Gastrocnemius medialis (tissue), 4 donors: ENCODE data around the gene ZEB2. TPM values are rescaled to one million over a fixed set of nuclear protein-coding genes. Genes with fewer than 3 reads are reported as not detected.
A peak's percentile ranks its signal among the peaks of the same experiment; 100 is the strongest.

Source experiments
- ATAC-seq, 2 donors: fragments of 150-250 bp; one replicate each; pipeline ENCODE4 v1.9.1; 2016
- DNase-seq, 2 donors: peaks; one replicate each; pipeline ENCODE4 v3.0.0-alpha.2; 2019
- H3K27ac ChIP-seq, 4 donors: fragments of 200-600 bp; sonication (generic); 1 replicate in 1 of 4; 2 replicates in 3 of 4; pipeline ENCODE4 v1.5.1; 2016 to 2018; ENCODE audit warnings: mild to moderate bottlenecking in 2 of 4, moderate library complexity in 1 of 4
- H3K27me3 ChIP-seq, 3 donors: fragments of 200-600 bp; sonication (generic) in 2 of 3; 1 replicate in 1 of 3; 2 replicates in 2 of 3; pipeline versions ENCODE4 v1.5.1 to v1.6.0; 2016 to 2019; ENCODE audit warnings: mild to moderate bottlenecking in 1 of 3, moderate library complexity in 1 of 3
- H3K36me3 ChIP-seq, 2 donors: fragments of 200-600 bp; sonication (generic) in 1 of 2; one replicate each; pipeline ENCODE4 v1.5.1; 2017 to 2018
- H3K4me1 ChIP-seq, 2 donors: fragments of 200-600 bp; sonication (generic) in 1 of 2; one replicate each; pipeline ENCODE4 v1.5.1; 2016 to 2017; ENCODE audit warnings: mild to moderate bottlenecking in 2 of 2
- H3K4me3 ChIP-seq, 4 donors: fragments of 200-600 bp; sonication (generic) in 3 of 4; 1 replicate in 1 of 4; 2 replicates in 3 of 4; pipeline ENCODE4 v1.5.1; 2016 to 2019; ENCODE audit warnings: mild to moderate bottlenecking in 2 of 4
- H3K9me3 ChIP-seq, 3 donors: fragments of 200-600 bp; sonication (generic) in 2 of 3; 1 replicate in 1 of 3; 2 replicates in 2 of 3; pipeline ENCODE4 v1.5.1; 2016 to 2019
- CTCF ChIP-seq, 5 experiments: fragments of 450-650 bp in 3 of 5; fragments of 200-600 bp in 2 of 5; sonication (generic) in 2 of 5; IDR thresholded peaks in 4 of 5; conservative IDR thresholded peaks in 1 of 5; 1 replicate in 4 of 5; 2 replicates in 1 of 5; pipeline ENCODE4 v1.5.1; 2016 to 2019; ENCODE audit warnings: antibody characterized with exemption in 5 of 5, mild to moderate bottlenecking in 3 of 5, moderate library complexity in 3 of 5
- POLR2A ChIP-seq, 2 donors: fragments of 450-650 bp; IDR thresholded peaks; one replicate each; pipeline ENCODE4 v1.6.1; 2017; ENCODE audit warnings: antibody characterized with exemption in 2 of 2, mild to moderate bottlenecking in 2 of 2, moderate library complexity in 2 of 2
- in situ Hi-C, 4 donors: fragments of 200-750 bp; cut with MboI; loops; one replicate each; pipeline versions ENCODE4 v1.15.0 to v1.8.0; 2017; ENCODE audit warnings: low sequenced_read_pairs in 4 of 4
- intact Hi-C: fragments of 100-400 bp; cut with DNase I; formaldehyde crosslinking; loops from one replicate; pipeline ENCODE4 v1.15.1; 2023; ENCODE audit warnings: low total_unique reads
- total RNA-seq, 4 donors: library from RNA; depleted of rRNA; stranded (reverse); fragments of >200 nt; gene quantifications; one replicate each; pipeline versions ENCODE4 v1.1.0 to v1.2.3, GENCODE V29; 2016

The ZEB2 gene
- total RNA-seq, 4 donors from 2014 or later: 21.2 to 27.6 (median 22.9) TPM

- H3K4me1 ChIP-seq: no peaks in the 10 kb centered on the region
- intact Hi-C loops: no loop called here
- TF ChIP-seq CTCF (IDR thresholded peaks at IDR 0.05 in 4 of 5, conservative IDR thresholded peaks at IDR 0.05 in 1 of 5): no peak
- TF ChIP-seq POLR2A (IDR thresholded peaks at IDR 0.05): no peak
- DNase-seq (no peak), ATAC-seq (peak in 1 of 2 donors; percentile 62)
- no peak overlapping the region for H3K27ac ChIP-seq
- no peaks in the 10 kb centered on the region for H3K36me3 ChIP-seq
- in situ Hi-C loops: loop anchor here in 1 of 4 donors (25.0 kb wide), 1 partner anchor 657 kb away; no protein-coding TSS in a partner anchor
- H3K4me3 ChIP-seq: no peak overlapping the region
- no peaks in the 10 kb centered on the region for H3K9me3 ChIP-seq
- peaks cover 0 to 3% (median 0%) of the 10 kb centered on the region in 3 donors for H3K27me3 ChIP-seq
Measured at GRCh38 chr2:144529841-144530240, 9.9 kb upstream of the ZEB2 start.

- intact Hi-C loops: no loop called here
- TF ChIP-seq POLR2A (IDR thresholded peaks at IDR 0.05) (no peak), CTCF (IDR thresholded peaks at IDR 0.05 in 4 of 5, conservative IDR thresholded peaks at IDR 0.05 in 1 of 5) (no peak)
- no peaks in the 10 kb centered on the region for H3K9me3 ChIP-seq
- in situ Hi-C loops: loop anchor here in 1 of 4 donors (25.0 kb wide), 1 partner anchor 659 kb away; no protein-coding TSS in a partner anchor
- H3K27me3 ChIP-seq: peaks cover 0 to 6% (median 0%) of the 10 kb centered on the region in 3 donors
- no peak overlapping the region for H3K4me3 ChIP-seq
- ATAC-seq (no peak), DNase-seq (no peak)
- H3K4me1 ChIP-seq: peaks cover 0 to 3% of the 10 kb centered on the region in 2 donors
- H3K36me3 ChIP-seq: no peaks in the 10 kb centered on the region
- peak overlapping the region in 1 of 4 donors; percentile 36 for H3K27ac ChIP-seq
Measured at GRCh38 chr2:144528108-144528507, 8.2 kb upstream of the ZEB2 start.

GRCh38 chr2:144526831-144527230 is 6.9 kb upstream of the ZEB2 start:
- peaks cover 0 to 11% (median 0%) of the 10 kb centered on the region in 3 donors for H3K27me3 ChIP-seq
- no peaks in the 10 kb centered on the region for H3K36me3 ChIP-seq
- H3K4me3 ChIP-seq: no peak overlapping the region
- peak overlapping the region in 1 of 4 donors; percentile 36 for H3K27ac ChIP-seq
- DNase-seq: no peak
- H3K4me1 ChIP-seq: peaks cover 7 to 10% of the 10 kb centered on the region in 2 donors
- intact Hi-C loops (no loop called here), in situ Hi-C loops (loop anchor here in 1 of 4 donors (25.0 kb wide), 1 partner anchor 660 kb away; no protein-coding TSS in a partner anchor)
- no peak for TF ChIP-seq POLR2A (IDR thresholded peaks at IDR 0.05)
- TF ChIP-seq CTCF (IDR thresholded peaks at IDR 0.05 in 4 of 5, conservative IDR thresholded peaks at IDR 0.05 in 1 of 5): no peak
- no peaks in the 10 kb centered on the region for H3K9me3 ChIP-seq
- no peak for ATAC-seq

GRCh38 chr2:144524118-144525009 is 4.4 kb upstream of the ZEB2 start:
- ATAC-seq (peak; percentile 22 to 23), DNase-seq (peak in 1 of 2 donors; percentile 26)
- Histone ChIP-seq H3K27me3 (peaks cover 0 to 13% (median 0%) of the 10 kb centered on the region in 3 donors), H3K27ac (peak overlapping the region; percentile 94 to 96 (median 95)), H3K4me3 (peak overlapping the region; percentile 47 to 65 (median 58)), H3K9me3 (no peaks in the 10 kb centered on the region), H3K36me3 (no peaks in the 10 kb centered on the region), H3K4me1 (peaks cover 21 to 23% of the 10 kb centered on the region in 2 donors)
- TF ChIP-seq POLR2A (IDR thresholded peaks at IDR 0.05) (no peak), CTCF (IDR thresholded peaks at IDR 0.05 in 4 of 5, conservative IDR thresholded peaks at IDR 0.05 in 1 of 5) (no peak)
- intact Hi-C loops: loop anchor here (5.0 kb wide), 1 partner anchor 62 kb away; no protein-coding TSS in a partner anchor
- in situ Hi-C loops: loop anchor here in 3 of 4 donors (25.0 kb wide), 2 partner anchors 187 to 663 kb away; a partner anchor contains a TSS
